ENCODE results near the gene EIF3D.
"Not testable (repeated sequence)": the region's sequence is repeated elsewhere in the genome, so short reads cannot be mapped to it uniquely, and the experiment has no call there.

EIF3D gene

DNA sequence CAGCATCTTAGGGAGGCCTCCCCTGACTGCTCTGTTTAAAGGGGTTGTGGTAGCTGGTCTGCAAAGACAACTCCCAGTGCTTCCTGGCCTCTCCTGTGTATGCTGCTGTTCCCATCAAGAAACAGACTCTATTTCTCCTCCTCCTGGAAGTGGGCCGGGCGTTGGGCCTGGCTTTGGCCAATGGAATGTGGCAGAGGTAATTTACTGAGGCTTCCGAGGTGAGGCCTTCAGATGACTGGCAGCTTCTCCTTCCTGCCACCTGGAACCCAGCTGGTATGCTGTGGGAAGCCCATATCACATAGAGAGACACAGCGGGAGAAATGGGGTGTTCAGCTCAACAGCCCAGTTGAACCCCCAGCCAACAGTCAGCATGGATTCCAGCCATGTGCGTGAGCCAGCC lies 25.1 kb upstream of the EIF3D start:
- DNase-seq = no peak
- intact Hi-C loops (cut with DNase I) = no loop called here

DNA sequence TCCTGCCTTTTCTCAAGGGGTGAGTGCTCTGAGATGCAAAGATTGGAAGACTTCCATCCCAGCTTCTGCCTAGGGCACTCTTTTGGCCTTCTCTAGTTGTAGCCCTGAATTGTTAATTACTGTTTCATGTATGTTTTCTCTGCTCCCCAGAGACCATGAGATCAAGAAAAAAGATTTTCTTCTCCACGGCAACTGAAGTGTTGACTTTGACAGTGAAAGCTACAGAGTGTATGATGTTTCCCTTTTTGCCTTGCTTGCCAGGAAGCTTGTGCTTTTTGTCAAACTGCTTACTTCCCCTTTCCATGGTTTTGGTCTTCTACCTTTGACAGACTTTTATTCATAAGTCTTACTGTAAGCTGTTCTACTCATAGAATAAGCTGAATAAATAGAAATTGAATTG lies 23.3 kb upstream of the EIF3D start:
- intact Hi-C loops (cut with DNase I) = no loop called here
- DNase-seq = no peak

GRCh38 chr22:36550701-36551495 lies 21.9 kb upstream of the EIF3D start:
- DNase-seq = no peak

GRCh38 chr22:36549033-36549432 lies 20.1 kb upstream of the EIF3D start:
- DNase-seq = no peak
- intact Hi-C loops (cut with DNase I) = loop anchor here (10.0 kb wide), 2 partner anchors 216 to 306 kb away; no protein-coding TSS in a partner anchor

More at GRCh38 chr22:36550701-36551495, 21.9 kb upstream of the EIF3D start:
- intact Hi-C loops (cut with DNase I) = no loop called here

DNA sequence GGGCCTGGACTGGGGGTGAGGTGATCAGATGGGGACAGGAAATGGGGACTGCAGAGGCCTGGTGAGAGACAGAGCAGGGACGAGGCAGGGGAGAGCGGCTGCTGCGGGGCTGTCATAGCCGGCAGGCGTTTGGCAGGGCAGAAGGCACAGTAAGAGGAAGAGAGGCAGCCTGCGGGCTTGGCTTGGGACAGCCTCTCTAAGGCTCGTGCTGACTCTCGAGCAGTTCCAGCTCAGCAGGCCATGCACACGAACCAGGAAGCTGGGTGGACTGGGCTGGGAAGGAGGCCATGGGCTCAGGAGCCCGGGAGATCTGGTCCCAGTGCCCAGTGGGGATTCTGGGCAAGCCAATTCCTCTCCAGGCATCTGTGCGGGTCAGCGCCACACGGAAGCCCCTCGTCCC lies 19.6 kb upstream of the EIF3D start:
- no peak for DNase-seq
- intact Hi-C loops (cut with DNase I) = loop anchor here (10.0 kb wide), 2 partner anchors 216 to 306 kb away; no protein-coding TSS in a partner anchor

DNA sequence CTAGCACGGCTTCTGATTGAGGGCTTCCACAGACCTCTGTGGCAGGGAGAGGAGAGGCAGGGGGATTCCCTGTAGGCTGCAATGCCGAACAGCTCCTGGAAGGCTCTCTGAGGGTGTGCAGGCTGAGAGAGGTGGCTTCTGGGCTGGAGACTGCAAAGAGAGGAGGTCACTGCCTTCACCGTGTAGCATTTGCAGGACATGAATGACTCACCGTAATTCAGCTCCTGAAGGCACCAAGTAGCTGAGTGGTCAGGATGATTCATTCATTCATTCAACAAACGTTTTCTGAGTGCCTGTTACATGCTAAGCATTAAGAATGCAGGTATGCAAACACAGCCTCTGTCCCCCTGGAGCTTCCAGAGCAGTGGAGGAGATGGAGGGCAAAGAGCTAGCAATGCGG lies 18.0 kb upstream of the EIF3D start:
- intact Hi-C loops (cut with DNase I) = loop anchor here (10.0 kb wide), 2 partner anchors 218 to 308 kb away; no protein-coding TSS in a partner anchor
- no peak for DNase-seq

GRCh38 chr22:36546092-36546804 lies 17.3 kb upstream of the EIF3D start:
- intact Hi-C loops (cut with DNase I) = loop anchor here (10.0 kb wide), 2 partner anchors 219 to 309 kb away; no protein-coding TSS in a partner anchor
- peak; percentile 29 to 78 (median 58) for DNase-seq

- no peak for DNase-seq
- intact Hi-C loops (cut with DNase I) = loop anchor here (10.0 kb wide), 2 partner anchors 221 to 311 kb away; no protein-coding TSS in a partner anchor
Measured at GRCh38 chr22:36544107-36544620, 15.2 kb upstream of the EIF3D start.

- DNase-seq = no peak
- intact Hi-C loops (cut with DNase I) = loop anchor here (10.0 kb wide), 2 partner anchors 223 to 313 kb away; no protein-coding TSS in a partner anchor
Measured at GRCh38 chr22:36541831-36542411, 13.0 kb upstream of the EIF3D start.

- intact Hi-C loops (cut with DNase I) = loop anchor here (10.0 kb wide), 2 partner anchors 224 to 314 kb away; no protein-coding TSS in a partner anchor
- no peak for DNase-seq
Measured at GRCh38 chr22:36540867-36541642, 12.1 kb upstream of the EIF3D start.

DNA sequence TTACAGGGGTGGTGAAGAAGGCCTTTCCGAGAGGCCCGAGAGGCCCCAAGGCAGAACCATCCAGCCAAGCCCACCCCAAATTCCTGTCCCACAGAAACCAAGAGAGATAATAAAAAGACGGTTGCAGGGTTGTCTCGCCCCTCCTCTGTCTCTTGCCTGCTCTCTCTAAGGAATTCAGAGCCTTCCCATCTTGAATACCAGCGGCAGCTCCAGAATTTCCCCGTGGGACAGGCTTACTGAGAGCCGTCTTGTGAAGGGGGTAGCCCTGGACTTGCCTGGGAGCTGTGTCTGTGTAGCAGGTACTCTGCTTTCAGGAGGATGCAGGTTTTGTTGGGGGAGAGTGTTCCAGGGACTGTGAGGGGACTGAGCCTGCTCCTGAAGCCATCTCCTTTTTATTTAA lies 9.6 kb upstream of the EIF3D start:
- no peak for DNase-seq
- intact Hi-C loops (cut with DNase I) = no loop called here

DNA sequence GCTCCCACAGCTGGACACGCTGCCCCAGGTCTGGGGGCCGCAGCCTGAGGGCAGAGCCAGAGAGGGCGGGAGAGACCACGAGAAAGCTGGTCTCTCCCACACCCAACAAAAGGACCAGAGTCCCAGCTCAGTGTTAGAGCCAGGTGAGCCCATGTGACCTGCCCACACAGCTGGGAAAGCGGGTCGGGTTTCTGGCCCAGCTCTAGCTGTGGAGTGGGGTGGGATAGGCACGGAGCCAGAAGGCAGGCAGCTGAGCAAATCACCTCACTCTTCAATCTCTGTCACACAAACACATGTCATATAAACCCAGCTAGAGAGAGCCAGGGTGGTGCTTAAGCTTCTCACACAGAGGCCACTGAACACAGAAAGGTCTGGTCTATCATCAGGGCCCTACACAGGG lies 7.8 kb upstream of the EIF3D start:
- peak in 1 of 42 donors; percentile 8 for DNase-seq
- intact Hi-C loops (cut with DNase I) = no loop called here

DNA sequence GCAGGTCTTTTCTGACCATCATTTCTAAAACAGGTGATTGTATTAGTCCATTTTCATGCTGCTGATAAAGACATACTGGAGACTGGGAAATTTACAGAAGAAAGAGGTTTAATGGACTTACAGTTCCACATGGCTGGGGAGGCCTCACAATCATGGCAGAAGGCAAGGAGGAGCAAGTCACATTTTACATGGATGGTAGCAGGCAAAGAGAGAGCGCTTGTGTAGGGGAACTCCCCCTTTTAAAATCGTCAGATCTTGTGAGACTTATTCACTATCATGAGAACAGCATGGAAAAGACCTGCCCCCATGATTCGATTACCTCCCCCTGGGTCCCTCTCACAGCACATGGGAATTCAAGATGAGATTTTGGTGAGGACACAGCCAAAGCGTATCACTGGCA lies 4.4 kb upstream of the EIF3D start:
- intact Hi-C loops (cut with DNase I); DNase-seq: not testable (repeated sequence)

DNA sequence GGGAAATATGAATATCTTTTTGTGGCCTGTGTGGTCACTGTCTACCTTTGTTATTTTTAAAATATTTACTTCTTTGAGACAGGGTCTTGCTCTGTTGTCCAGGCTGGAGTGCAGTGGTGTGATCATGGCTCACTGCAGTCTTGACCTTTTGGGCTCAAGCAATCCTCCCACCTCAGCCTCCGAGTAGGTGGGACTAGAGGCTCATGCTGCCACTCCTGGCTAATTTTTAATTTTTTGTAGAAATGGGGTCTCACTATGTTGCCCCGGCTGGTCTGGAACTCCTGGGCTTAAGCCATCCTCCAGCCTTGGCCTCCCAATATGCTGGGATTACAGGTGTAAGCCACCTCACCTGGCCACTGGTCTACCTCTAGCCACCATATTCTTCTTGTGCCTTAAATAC lies 3.5 kb upstream of the EIF3D start:
- intact Hi-C loops (cut with DNase I) = no loop called here
- no peak for DNase-seq

- no peak for DNase-seq
- intact Hi-C loops (cut with DNase I) = no loop called here
Measured at GRCh38 chr22:36528341-36528740, 625 bp downstream of the EIF3D start.

DNA sequence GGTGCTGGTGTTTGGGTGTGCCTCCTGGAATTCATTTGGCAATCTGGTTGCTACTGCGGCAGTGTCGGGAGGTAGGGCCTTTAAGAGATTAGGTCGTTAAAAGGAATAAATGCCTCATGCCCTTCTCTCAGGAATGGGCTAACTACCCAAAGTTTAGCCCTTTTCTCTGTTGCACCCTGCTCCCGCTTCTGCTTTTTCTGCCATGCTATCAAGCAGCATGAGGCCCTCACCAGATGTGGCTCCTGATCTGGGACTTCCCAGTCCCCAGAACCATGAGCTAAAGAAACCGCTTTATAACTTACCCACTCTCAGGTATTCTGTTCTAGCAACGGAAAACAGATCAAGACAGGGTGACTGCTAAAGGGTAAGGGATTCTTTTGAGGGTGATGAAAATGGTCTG lies 6.3 kb downstream of the EIF3D start:
- intact Hi-C loops (cut with DNase I) = no loop called here
- DNase-seq = no peak

DNA sequence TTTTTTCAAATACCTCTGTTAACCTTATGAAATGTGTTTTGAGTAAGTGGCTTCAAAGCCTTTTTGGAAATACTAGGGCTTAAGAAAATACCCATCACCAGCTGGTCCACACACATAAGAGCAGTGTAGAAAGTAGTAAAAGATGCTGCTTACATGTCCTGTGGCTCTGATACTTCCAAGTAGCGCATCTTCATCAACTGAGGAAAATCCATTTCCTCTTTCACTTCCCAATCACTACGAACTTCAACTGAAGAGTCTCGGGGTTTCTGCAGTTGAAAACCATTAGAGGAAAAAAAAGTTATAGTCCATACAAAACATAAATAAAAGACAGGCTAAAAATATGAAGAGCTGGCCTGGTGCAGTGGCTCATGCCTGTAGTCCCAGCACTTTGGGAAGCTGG lies 8.5 kb downstream of the EIF3D start:
- no peak for DNase-seq
- intact Hi-C loops (cut with DNase I) = no loop called here

GRCh38 chr22:36519906-36520305 lies 9.1 kb downstream of the EIF3D start:
- DNase-seq; intact Hi-C loops (cut with DNase I): not testable (repeated sequence)

DNA sequence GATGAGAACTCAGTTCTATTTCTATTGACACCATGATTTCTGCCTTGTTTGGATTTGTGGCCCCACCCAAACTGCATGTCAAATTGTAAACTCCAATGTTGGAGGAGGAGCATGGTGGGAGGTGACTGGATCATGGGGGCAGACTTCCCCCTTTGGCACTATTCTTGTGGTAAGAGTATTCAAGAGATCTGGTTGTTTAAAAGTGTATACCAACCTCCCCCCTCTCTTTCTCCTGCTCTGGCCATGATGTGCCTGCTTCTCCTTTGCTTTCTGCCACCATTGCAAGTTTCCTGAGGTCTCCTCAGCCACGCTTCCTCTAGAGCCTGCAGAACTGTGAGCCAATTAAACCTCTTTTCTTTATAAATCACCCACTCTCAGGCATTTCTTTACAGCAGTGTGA lies 14.2 kb downstream of the EIF3D start:
- intact Hi-C loops (cut with DNase I) = no loop called here
- no peak for DNase-seq
